ENCODE results near the gene XPO1.

Gene XPO1

GRCh38 chr2:61566566-61566965 lies 28.4 kb upstream of the XPO1 start:
- TF ChIP-seq MYC (IDR thresholded peaks at IDR 0.05; ENCODE audit: low read depth, low read length) (no peak), CTCF (IDR thresholded peaks at IDR 0.05; ENCODE audit: low read depth, low read length) (no peak), POLR2A (IDR thresholded peaks at IDR 0.05; ENCODE audit: extremely low read depth, insufficient read length) (no peak), MAX (IDR thresholded peaks at IDR 0.05; ENCODE audit: low read depth, low read length) (no peak)
- DNase-seq (ENCODE audit: low read depth): no peak
- H3K4me3 ChIP-seq (ENCODE audit: low read depth, low read length): no peak overlapping the region

- no peak overlapping the region for H3K4me3 ChIP-seq (ENCODE audit: low read depth, low read length)
- TF ChIP-seq POLR2A (IDR thresholded peaks at IDR 0.05; ENCODE audit: extremely low read depth, insufficient read length) (no peak), MYC (IDR thresholded peaks at IDR 0.05; ENCODE audit: low read depth, low read length) (no peak), MAX (IDR thresholded peaks at IDR 0.05; ENCODE audit: low read depth, low read length) (no peak), CTCF (IDR thresholded peaks at IDR 0.05; ENCODE audit: low read depth, low read length) (no peak)
- no peak for DNase-seq (ENCODE audit: low read depth)
Observed at GRCh38 chr2:61562615-61563014, 24.5 kb upstream of the XPO1 start.

- TF ChIP-seq POLR2A (IDR thresholded peaks at IDR 0.05; ENCODE audit: extremely low read depth, insufficient read length): no peak
- no peak for TF ChIP-seq CTCF (IDR thresholded peaks at IDR 0.05; ENCODE audit: low read depth, low read length)
- no peak for TF ChIP-seq MYC (IDR thresholded peaks at IDR 0.05; ENCODE audit: low read depth, low read length)
- no peak for TF ChIP-seq MAX (IDR thresholded peaks at IDR 0.05; ENCODE audit: low read depth, low read length)
- no peak overlapping the region for H3K4me3 ChIP-seq (ENCODE audit: low read depth, low read length)
- no peak for DNase-seq (ENCODE audit: low read depth)
Observed at GRCh38 chr2:61558160-61558559, 20.0 kb upstream of the XPO1 start.

GRCh38 chr2:61557381-61557780 lies 19.2 kb upstream of the XPO1 start:
- no peak for DNase-seq (ENCODE audit: low read depth)
- TF ChIP-seq POLR2A (IDR thresholded peaks at IDR 0.05; ENCODE audit: extremely low read depth, insufficient read length): no peak
- TF ChIP-seq MAX (IDR thresholded peaks at IDR 0.05; ENCODE audit: low read depth, low read length): no peak
- TF ChIP-seq CTCF (IDR thresholded peaks at IDR 0.05; ENCODE audit: low read depth, low read length): no peak
- TF ChIP-seq MYC (IDR thresholded peaks at IDR 0.05; ENCODE audit: low read depth, low read length): no peak
- no peak overlapping the region for H3K4me3 ChIP-seq (ENCODE audit: low read depth, low read length)

- H3K4me3 ChIP-seq (ENCODE audit: low read depth, low read length): no peak overlapping the region
- no peak for TF ChIP-seq MAX (IDR thresholded peaks at IDR 0.05; ENCODE audit: low read depth, low read length)
- TF ChIP-seq POLR2A (IDR thresholded peaks at IDR 0.05; ENCODE audit: extremely low read depth, insufficient read length): no peak
- no peak for TF ChIP-seq MYC (IDR thresholded peaks at IDR 0.05; ENCODE audit: low read depth, low read length)
- no peak for TF ChIP-seq CTCF (IDR thresholded peaks at IDR 0.05; ENCODE audit: low read depth, low read length)
- no peak for DNase-seq (ENCODE audit: low read depth)
Observed at GRCh38 chr2:61554604-61555003, 16.4 kb upstream of the XPO1 start.
